A673 (cell line): ENCODE measurements around the gene PIGT. TPM values are rescaled to one million over a fixed set of nuclear protein-coding genes. Genes with fewer than 3 reads are reported as not detected.

Experiments
- BruUV-seq: library from RNA; stranded (reverse); fragments of 400-500 nt; replicated peaks from 2 replicates; lab custom pipeline; 2021; lab: Mats Ljungman, UMichigan
- CTCF ChIA-PET: fragments of 300-600 bp; sonication (Branson Sonifier 250); formaldehyde crosslinking; loops from one replicate; lab custom pipeline; 2022; ENCODE audit warnings: antibody characterized with exemption; lab: Charles Lee
- POLR2A ChIA-PET: fragments of 300-600 bp; sonication (Branson Sonifier 250); formaldehyde crosslinking; loops from one replicate; lab custom pipeline; 2022; ENCODE audit warnings: antibody characterized with exemption; ENCODE audit not compliant: low non-redundant PET; lab: Charles Lee
- DNase-seq: peaks from one replicate; pipeline ENCODE4 v3.0.0-alpha.2; 2015; ENCODE audit warnings: low spot score
- H3K27ac ChIP-seq: fragments of 200-600 bp; sonication (generic); 2 replicates; pipeline ENCODE4 v1.5.1; 2016; ENCODE audit warnings: mixed run types, low read depth, mild to moderate bottlenecking, mixed read lengths, antibody characterized with exemption, low read length; ENCODE audit not compliant: poor library complexity, severe bottlenecking
- H3K27me3 ChIP-seq: fragments of 200-600 bp; sonication (generic); replicated peaks from 2 replicates; pipeline ENCODE4 v1.6.1; 2017; ENCODE audit warnings: mixed run types, low read depth, mild to moderate bottlenecking, mixed read lengths, antibody characterized with exemption, low read length; ENCODE audit not compliant: insufficient read depth, poor library complexity
- H3K36me3 ChIP-seq: fragments of 200-600 bp; sonication (generic); 2 replicates; pipeline ENCODE4 v1.6.1; 2016; ENCODE audit warnings: mixed run types, mild to moderate bottlenecking, mixed read lengths, antibody characterized with exemption, low read length; ENCODE audit not compliant: insufficient read depth, poor library complexity, severe bottlenecking
- H3K4me1 ChIP-seq: fragments of 200-600 bp; sonication (generic); 2 replicates; pipeline ENCODE4 v1.6.1; 2017; ENCODE audit warnings: mixed run types, mild to moderate bottlenecking, mixed read lengths, antibody characterized with exemption, low read length; ENCODE audit not compliant: insufficient read depth, poor library complexity, severe bottlenecking
- H3K4me3 ChIP-seq: fragments of 200-600 bp; sonication (generic); 2 replicates; pipeline ENCODE4 v1.5.1; 2016; ENCODE audit warnings: low read depth, mixed run types, mild to moderate bottlenecking, mixed read lengths, low read length; ENCODE audit not compliant: poor library complexity, severe bottlenecking
- H3K9me3 ChIP-seq: fragments of 200-600 bp; sonication (generic); 2 replicates; pipeline ENCODE4 v1.6.1; 2016; ENCODE audit warnings: mixed run types, low read depth, mild to moderate bottlenecking, mixed read lengths, antibody characterized with exemption, low read length; ENCODE audit not compliant: poor library complexity, severe bottlenecking
- CTCF ChIP-seq: fragments of 300-800, 200-600 bp; sonication (generic); conservative IDR thresholded peaks from 2 replicates; pipeline ENCODE4 v1.5.1; 2017; ENCODE audit warnings: low read depth, mild to moderate bottlenecking, antibody characterized with exemption, low read length, moderate library complexity, mixed read lengths
- EZH2 ChIP-seq: fragments of 200-600 bp; sonication (generic); IDR thresholded peaks from 2 replicates; pipeline ENCODE4 v1.6.1; 2017; ENCODE audit warnings: borderline replicate concordance, low read depth, mild to moderate bottlenecking, mixed read lengths, antibody characterized with exemption, low read length; ENCODE audit not compliant: poor library complexity, severe bottlenecking
- intact Hi-C: fragments of 100-400 bp; cut with micrococcal nuclease; formaldehyde crosslinking; loops from one replicate; pipeline ENCODE4 v1.10.0; 2022; ENCODE audit not compliant: unreplicated experiment
- total RNA-seq: library from RNA; stranded (reverse); gene quantifications from 2 replicates; pipeline ENCODE4 v1.2.3, GENCODE V29; 2021

PIGT gene
- total RNA-seq, 1 experiment from 2014 or later, result 97.2 TPM

DNA sequence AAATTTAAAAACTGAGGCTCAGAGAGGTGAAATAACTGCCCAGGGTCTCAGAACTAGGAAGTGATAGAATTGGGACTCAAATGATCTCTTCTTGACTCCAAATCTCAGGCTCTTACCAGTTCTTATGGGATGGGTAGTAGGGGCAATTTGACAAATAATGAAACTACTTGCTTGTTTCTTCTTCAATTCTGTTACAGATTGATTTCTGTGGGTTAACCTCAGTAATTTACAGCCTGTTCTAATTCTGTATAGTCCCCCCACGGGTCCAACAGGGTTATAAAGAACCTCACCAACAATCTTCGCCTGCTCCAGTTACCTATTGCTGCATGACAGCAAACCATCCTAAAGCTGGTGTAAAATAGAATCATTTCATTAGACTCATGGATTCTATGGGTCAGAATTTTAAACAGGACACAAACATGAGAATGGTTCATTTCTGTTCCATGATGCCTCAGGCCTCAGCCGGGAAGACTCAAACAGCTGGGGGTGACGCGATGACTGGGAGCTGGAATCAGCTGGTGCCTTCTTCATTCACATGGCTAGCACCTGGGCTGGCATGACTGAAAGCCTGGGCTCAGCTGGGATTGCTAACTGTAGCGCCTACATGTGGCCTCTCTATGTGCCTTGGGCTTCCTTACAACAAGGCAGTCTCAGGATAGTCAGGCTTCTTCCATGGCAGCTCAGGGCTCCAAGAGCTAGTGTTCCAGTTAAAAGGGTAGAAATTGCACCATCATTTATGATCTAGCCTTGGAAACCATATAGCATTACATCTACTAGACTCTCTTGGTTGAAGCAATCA lies 47.0 kb downstream of the PIGT start:
- H3K9me3 ChIP-seq, result no peaks in the 10 kb centered on the region
- ChIA-PET CTCF (no interaction called here), POLR2A (no interaction called here)
- no peak overlapping the region for H3K27ac ChIP-seq
- peaks cover 51% of the 10 kb centered on the region for H3K27me3 ChIP-seq
- no peaks in the 10 kb centered on the region for H3K36me3 ChIP-seq
- intact Hi-C loops, result no loop called here
- no TSS peak for BruUV-seq
- H3K4me1 ChIP-seq, result no peaks in the 10 kb centered on the region
- DNase-seq, result no peak
- TF ChIP-seq EZH2, result no peak
- TF ChIP-seq CTCF, result no peak
- H3K4me3 ChIP-seq, result no peak overlapping the region

DNA sequence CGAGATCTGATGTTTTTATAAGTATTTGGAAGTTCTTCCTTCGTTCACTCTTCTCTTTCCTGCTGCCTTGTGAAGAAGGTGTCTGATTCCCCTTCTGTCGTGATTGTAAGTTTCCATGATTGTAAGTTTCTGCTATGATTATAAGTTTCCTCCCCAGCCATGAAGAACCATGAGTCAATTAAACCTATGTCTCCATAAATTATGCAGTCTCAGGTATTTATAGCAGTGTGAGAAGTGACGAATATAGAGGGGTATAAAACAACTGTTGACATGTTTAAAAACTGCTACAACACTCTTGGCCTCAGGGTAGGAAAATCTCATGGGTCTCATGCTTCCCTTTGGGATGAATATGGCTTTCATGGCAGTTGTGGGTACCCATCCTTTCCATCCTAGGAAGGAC lies 47.8 kb downstream of the PIGT start:
- Histone ChIP-seq H3K27ac (no peak overlapping the region), H3K9me3 (no peaks in the 10 kb centered on the region), H3K4me3 (no peak overlapping the region), H3K36me3 (no peaks in the 10 kb centered on the region), H3K27me3 (peaks cover 51% of the 10 kb centered on the region), H3K4me1 (no peaks in the 10 kb centered on the region)
- no peak for TF ChIP-seq EZH2
- TF ChIP-seq CTCF, result no peak
- DNase-seq, result no peak
- intact Hi-C loops, result no loop called here
- ChIA-PET CTCF (no interaction called here), POLR2A (no interaction called here)
- no TSS peak for BruUV-seq

DNA sequence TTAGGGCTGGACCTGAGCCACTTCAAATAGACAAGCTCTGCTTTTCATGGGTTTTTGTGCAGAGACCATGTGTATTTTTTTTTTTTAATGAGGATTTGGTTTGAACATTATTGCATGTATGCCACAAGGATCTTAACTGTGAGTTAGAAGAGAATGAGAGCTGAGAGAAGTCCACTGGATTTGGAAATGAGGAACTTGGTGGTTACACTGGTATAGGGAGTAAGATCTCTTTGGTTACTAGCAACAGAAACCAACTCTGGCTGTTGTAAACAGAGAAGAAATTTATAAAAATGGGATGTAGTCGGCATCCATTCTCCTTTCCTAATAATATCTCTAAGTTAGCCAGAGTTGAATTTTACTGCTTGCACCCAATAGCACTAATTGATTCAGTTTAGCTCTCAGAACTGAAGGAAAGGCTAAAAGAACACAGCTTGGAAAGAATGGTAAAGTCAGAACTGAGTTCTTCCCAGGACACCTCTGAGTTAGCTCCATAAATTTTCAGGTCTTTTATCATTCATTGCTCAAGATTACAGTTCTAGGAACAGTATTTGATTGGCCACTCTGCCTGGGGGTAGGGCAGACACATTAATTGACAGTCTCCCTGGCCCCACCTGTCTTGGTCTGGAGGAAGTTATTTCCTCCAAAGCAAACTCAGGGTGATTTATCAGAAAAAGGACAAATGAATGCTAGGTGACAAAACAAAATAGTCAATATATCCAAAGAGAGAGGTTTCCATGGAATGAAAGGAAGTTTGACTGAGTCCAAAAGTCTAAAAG lies 49.7 kb downstream of the PIGT start:
- ChIA-PET POLR2A (no interaction called here), CTCF (no interaction called here)
- H3K27me3 ChIP-seq, result peaks cover 64% of the 10 kb centered on the region

More for the DNA sequence above, 49.7 kb downstream of the PIGT start:
- no peak for DNase-seq
- BruUV-seq, result no TSS peak
- no peaks in the 10 kb centered on the region for H3K9me3 ChIP-seq
- intact Hi-C loops, result no loop called here
- no peak overlapping the region for H3K4me3 ChIP-seq
- TF ChIP-seq CTCF, result no peak
- no peak for TF ChIP-seq EZH2
- no peak overlapping the region for H3K27ac ChIP-seq
- H3K36me3 ChIP-seq, result no peaks in the 10 kb centered on the region
- peaks cover 4% of the 10 kb centered on the region for H3K4me1 ChIP-seq
